ENCODE results near the gene GNAI2. TPM values are rescaled to one million over a fixed set of nuclear protein-coding genes. Genes with fewer than 3 reads are reported as not detected.

The GNAI2 gene
- polyA plus RNA-seq, 1 of the 3 experiments (the other 2 are of a cell fraction) = 649 TPM

- CTCF ChIA-PET = interaction anchor here (0.7 to 61.6 kb wide), 7 partner anchors 9 to 91 kb away, joined by 3 to 1375 read pairs (median 12); partner anchors contain the start of gene GNAT1
Measured at GRCh38 chr3:50212971-50213370, 23.0 kb upstream of the GNAI2 start.

GRCh38 chr3:50213373-50213772 is 22.6 kb upstream of the GNAI2 start:
- H3K27ac ChIP-seq (ENCODE audit: low read depth in 2 of 2, low read length in 1 of 2) = no peak overlapping the region
- H3K4me1 ChIP-seq (ENCODE audit: control insufficient read depth in 1 of 2, insufficient read depth in 2 of 2, low read depth in 1 of 2, low read length in 1 of 2) = peaks cover 0 to 4% of the 10 kb centered on the region in 2 experiments; a peak in 1 of 4 replicates
- H3K9me3 ChIP-seq = no peaks in the 10 kb centered on the region
- H3K36me3 ChIP-seq (replicated peaks in 1 of 2; ENCODE audit: control insufficient read depth in 1 of 2, insufficient read depth in 2 of 2, low read length in 1 of 2) = no peaks in the 10 kb centered on the region
- no peaks in the 10 kb centered on the region for H3K79me2 ChIP-seq (ENCODE audit: insufficient read depth)
- no peak overlapping the region for H3K4me3 ChIP-seq (ENCODE audit: low read depth in 2 of 2, low read length in 1 of 2)
- no peak overlapping the region for H3K4me2 ChIP-seq
- H4K20me1 ChIP-seq (ENCODE audit: insufficient read depth) = no peaks in the 10 kb centered on the region
- no peaks in the 10 kb centered on the region for H3K27me3 ChIP-seq (ENCODE audit: insufficient read depth)
- H3K9ac ChIP-seq = no peak overlapping the region
- no peaks in the 10 kb centered on the region for H3F3A ChIP-seq (replicated peaks; ENCODE audit: insufficient read depth)
- DNase-seq = no peak
- POLR2A ChIA-PET = no interaction called here
- WGBS (ENCODE audit: low lambda C conversion rate) = 86% methylated on average over 6 of the region's 12 CpGs
- H3K9me2 ChIP-seq = no peaks in the 10 kb centered on the region
- no peak for TF ChIP-seq GATA2 (CRISPR knock-in tag; IDR thresholded peaks at IDR 0.05)
- no peak for TF ChIP-seq MAX (IDR thresholded peaks at IDR 0.05; ENCODE audit: low read depth)
- TF ChIP-seq RAD21 (IDR thresholded peaks at IDR 0.05; ENCODE audit: low read length) = no peak
- TF ChIP-seq, protein P1, sequence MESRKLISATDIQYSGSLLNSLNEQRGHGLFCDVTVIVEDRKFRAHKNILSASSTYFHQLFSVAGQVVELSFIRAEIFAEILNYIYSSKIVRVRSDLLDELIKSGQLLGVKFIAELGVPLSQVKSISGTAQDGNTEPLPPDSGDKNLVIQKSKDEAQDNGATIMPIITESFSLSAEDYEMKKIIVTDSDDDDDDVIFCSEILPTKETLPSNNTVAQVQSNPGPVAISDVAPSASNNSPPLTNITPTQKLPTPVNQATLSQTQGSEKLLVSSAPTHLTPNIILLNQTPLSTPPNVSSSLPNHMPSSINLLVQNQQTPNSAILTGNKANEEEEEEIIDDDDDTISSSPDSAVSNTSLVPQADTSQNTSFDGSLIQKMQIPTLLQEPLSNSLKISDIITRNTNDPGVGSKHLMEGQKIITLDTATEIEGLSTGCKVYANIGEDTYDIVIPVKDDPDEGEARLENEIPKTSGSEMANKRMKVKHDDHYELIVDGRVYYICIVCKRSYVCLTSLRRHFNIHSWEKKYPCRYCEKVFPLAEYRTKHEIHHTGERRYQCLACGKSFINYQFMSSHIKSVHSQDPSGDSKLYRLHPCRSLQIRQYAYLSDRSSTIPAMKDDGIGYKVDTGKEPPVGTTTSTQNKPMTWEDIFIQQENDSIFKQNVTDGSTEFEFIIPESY (IDR thresholded peaks at IDR 0.05; ENCODE audit: borderline replicate concordance, low read depth) = no peak
- no peak for TF ChIP-seq YY1 (IDR thresholded peaks at IDR 0.05; ENCODE audit: low read depth)
- no peak for TF ChIP-seq GABPA (IDR thresholded peaks at IDR 0.05; ENCODE audit: low read depth)
- TF ChIP-seq MEF2A (IDR thresholded peaks at IDR 0.05; ENCODE audit: borderline replicate concordance, low read depth) = no peak
- no peak for TF ChIP-seq EP300 (IDR thresholded peaks at IDR 0.05; ENCODE audit: borderline replicate concordance in 1 of 2, low read depth in 1 of 2, low read length in 1 of 2)
- no peak for TF ChIP-seq NRF1 (IDR thresholded peaks at IDR 0.05; ENCODE audit: low read depth, low read length)
- TF ChIP-seq NFIC (IDR thresholded peaks at IDR 0.05; ENCODE audit: borderline replicate concordance) = no peak
- no peak for TF ChIP-seq CHD2 (IDR thresholded peaks at IDR 0.05; ENCODE audit: low read length, partially characterized antibody)
- no peak for TF ChIP-seq TEAD4 (IDR thresholded peaks at IDR 0.05; ENCODE audit: borderline replicate concordance, insufficient read depth)
- CTCF ChIA-PET = interaction anchor here (0.7 to 61.6 kb wide), 8 partner anchors 8 to 91 kb away, joined by 3 to 1375 read pairs (median 10); partner anchors contain the start of gene GNAT1
- H2AFZ ChIP-seq (ENCODE audit: low read depth) = no peak overlapping the region

More at GRCh38 chr3:50212971-50213370, 23.0 kb upstream of the GNAI2 start:
- no peaks in the 10 kb centered on the region for H3K79me2 ChIP-seq (ENCODE audit: insufficient read depth)
- H3K4me2 ChIP-seq = no peak overlapping the region
- no peak overlapping the region for H2AFZ ChIP-seq (ENCODE audit: low read depth)
- no peak for TF ChIP-seq TCF12 (IDR thresholded peaks at IDR 0.05)
- TF ChIP-seq RCOR1 (IDR thresholded peaks at IDR 0.05; ENCODE audit: low read length) = no peak
- TF ChIP-seq, protein P2, sequence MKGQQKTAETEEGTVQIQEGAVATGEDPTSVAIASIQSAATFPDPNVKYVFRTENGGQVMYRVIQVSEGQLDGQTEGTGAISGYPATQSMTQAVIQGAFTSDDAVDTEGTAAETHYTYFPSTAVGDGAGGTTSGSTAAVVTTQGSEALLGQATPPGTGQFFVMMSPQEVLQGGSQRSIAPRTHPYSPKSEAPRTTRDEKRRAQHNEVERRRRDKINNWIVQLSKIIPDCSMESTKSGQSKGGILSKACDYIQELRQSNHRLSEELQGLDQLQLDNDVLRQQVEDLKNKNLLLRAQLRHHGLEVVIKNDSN (IDR thresholded peaks at IDR 0.05; ENCODE audit: borderline replicate concordance, low read depth) = no peak
- TF ChIP-seq MEF2A (IDR thresholded peaks at IDR 0.05; ENCODE audit: borderline replicate concordance, low read depth) = no peak
- POLR2A ChIA-PET = no interaction called here
- no peaks in the 10 kb centered on the region for H3F3A ChIP-seq (replicated peaks; ENCODE audit: insufficient read depth)
- H3K9ac ChIP-seq = no peak overlapping the region
- H3K9me3 ChIP-seq = no peaks in the 10 kb centered on the region
- no peak overlapping the region for H3K27ac ChIP-seq (ENCODE audit: low read depth in 2 of 2, low read length in 1 of 2)
- no peak for DNase-seq
- no peaks in the 10 kb centered on the region for H3K9me2 ChIP-seq
- H3K36me3 ChIP-seq (replicated peaks in 1 of 2; ENCODE audit: control insufficient read depth in 1 of 2, insufficient read depth in 2 of 2, low read length in 1 of 2) = no peaks in the 10 kb centered on the region
- no peaks in the 10 kb centered on the region for H3K27me3 ChIP-seq (ENCODE audit: insufficient read depth)
- H4K20me1 ChIP-seq (ENCODE audit: insufficient read depth) = no peaks in the 10 kb centered on the region
- peaks cover 0 to 4% of the 10 kb centered on the region in 2 experiments; a peak in 1 of 4 replicates for H3K4me1 ChIP-seq (ENCODE audit: control insufficient read depth in 1 of 2, insufficient read depth in 2 of 2, low read depth in 1 of 2, low read length in 1 of 2)
- 80% methylated on average over 1 of the region's 3 CpGs for WGBS (ENCODE audit: low lambda C conversion rate)
- H3K4me3 ChIP-seq (ENCODE audit: low read depth in 2 of 2, low read length in 1 of 2) = no peak overlapping the region
